H1 (cell line): ENCODE measurements around the gene ZNF689. TPM values are rescaled to one million over a fixed set of nuclear protein-coding genes. Genes with fewer than 3 reads are reported as not detected.

Experiments
- BCL11A ChIP-seq, 2 experiments: IDR thresholded peaks; one replicate each; pipeline ENCODE4 v1.6.1; 2011; ENCODE audit warnings: low read depth in 2 of 2, low read length in 2 of 2, mild to moderate bottlenecking in 2 of 2
- CBX8 ChIP-seq: fragments of 300-800, 300-1000 bp; sonication (generic); IDR thresholded peaks from 2 replicates; pipeline ENCODE4 v1.7.1; 2016; ENCODE audit warnings: low read depth, low read length, borderline replicate concordance
- CTBP2 ChIP-seq: IDR thresholded peaks from 2 replicates; pipeline ENCODE4 v1.7.0; 2011; ENCODE audit warnings: borderline replicate concordance, mild to moderate bottlenecking, moderate library complexity, mixed read lengths, low read length; ENCODE audit not compliant: insufficient read depth, insufficient read length
- GABPA ChIP-seq: IDR thresholded peaks from 2 replicates; pipeline ENCODE4 v1.6.1; 2011; ENCODE audit warnings: mild to moderate bottlenecking, low read length, moderate library complexity, borderline replicate concordance; ENCODE audit not compliant: insufficient read depth
- SP2 ChIP-seq: IDR thresholded peaks from 2 replicates; pipeline ENCODE4 v1.6.1; 2012; ENCODE audit warnings: mild to moderate bottlenecking, low read length, inconsistent platforms
- SRF ChIP-seq: IDR thresholded peaks from 2 replicates; pipeline ENCODE4 v1.6.1; 2011; ENCODE audit warnings: mild to moderate bottlenecking, low read depth, low read length, moderate library complexity
- TAF1 ChIP-seq: IDR thresholded peaks from 2 replicates; pipeline ENCODE4 v1.6.1; 2011; ENCODE audit warnings: mild to moderate bottlenecking, low read depth, low read length
- USF2 ChIP-seq: IDR thresholded peaks from 2 replicates; pipeline ENCODE4 v1.6.1; 2011; ENCODE audit warnings: low read length, improper control_type of control experiment
- polyA plus RNA-seq, 7 experiments: library from polyadenylated mRNA; depleted of rRNA in 3 of 7; stranded (reverse) in 5 of 7; unstranded in 2 of 7; fragments of >200 nt in 5 of 7; fragments of 200-250 nt in 2 of 7; gene quantifications; 1 replicate in 5 of 7; 2 replicates in 1 of 7; 4 replicates in 1 of 7; pipeline versions ENCODE4 v1.2.1 to v1.2.3, GENCODE V29; 2011 to 2013; ENCODE audit warnings: missing spikeins in 2 of 7, mixed read lengths in 2 of 7
- total RNA-seq: library from RNA; stranded (reverse); fragmentation: NEBNext Ultra II Directional; extraction: Animal tissue kit (Norgen Biotek cat#: 25700); gene quantifications from 2 replicates; pipeline ENCODE4 v1.2.1, GENCODE V29; 2021
- TF ChIP-seq, protein P1 (sequence below): fragments of 300-600 bp; sonication (generic); IDR thresholded peaks from 2 replicates; pipeline ENCODE4 v1.7.1; 2012; ENCODE audit warnings: low read length, moderate library complexity, mild to moderate bottlenecking, inconsistent platforms; ENCODE audit not compliant: insufficient replicate concordance
- TF ChIP-seq, protein P2 (sequence below): IDR thresholded peaks from 2 replicates; pipeline ENCODE4 v1.6.1; 2012; ENCODE audit warnings: inconsistent platforms

Gene ZNF689
- total and polyA plus RNA-seq, 2 of the 8 experiments (the other 6 are each of a cell fraction or from before 2014, with no cell fraction given) = 14.3 to 15.3 TPM

DNA sequence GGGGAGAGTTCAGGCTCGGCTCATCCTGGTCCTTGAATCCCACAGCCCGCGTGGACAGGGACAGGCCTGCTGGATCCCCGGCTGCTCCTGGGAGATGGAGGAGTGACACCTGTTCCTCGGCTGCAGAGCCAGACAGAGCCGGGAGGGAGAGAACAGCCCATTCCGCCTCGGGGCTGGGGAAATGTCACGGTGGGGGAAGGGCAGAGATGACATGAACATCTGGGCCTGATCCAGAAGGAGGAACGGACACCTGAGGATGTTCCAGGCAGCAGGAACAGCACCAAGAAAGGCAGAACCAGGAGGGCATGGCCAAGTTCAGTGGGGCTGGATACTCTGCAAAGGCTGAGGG lies 54.1 kb downstream of the ZNF689 start (continued):
- TF ChIP-seq, protein P1, sequence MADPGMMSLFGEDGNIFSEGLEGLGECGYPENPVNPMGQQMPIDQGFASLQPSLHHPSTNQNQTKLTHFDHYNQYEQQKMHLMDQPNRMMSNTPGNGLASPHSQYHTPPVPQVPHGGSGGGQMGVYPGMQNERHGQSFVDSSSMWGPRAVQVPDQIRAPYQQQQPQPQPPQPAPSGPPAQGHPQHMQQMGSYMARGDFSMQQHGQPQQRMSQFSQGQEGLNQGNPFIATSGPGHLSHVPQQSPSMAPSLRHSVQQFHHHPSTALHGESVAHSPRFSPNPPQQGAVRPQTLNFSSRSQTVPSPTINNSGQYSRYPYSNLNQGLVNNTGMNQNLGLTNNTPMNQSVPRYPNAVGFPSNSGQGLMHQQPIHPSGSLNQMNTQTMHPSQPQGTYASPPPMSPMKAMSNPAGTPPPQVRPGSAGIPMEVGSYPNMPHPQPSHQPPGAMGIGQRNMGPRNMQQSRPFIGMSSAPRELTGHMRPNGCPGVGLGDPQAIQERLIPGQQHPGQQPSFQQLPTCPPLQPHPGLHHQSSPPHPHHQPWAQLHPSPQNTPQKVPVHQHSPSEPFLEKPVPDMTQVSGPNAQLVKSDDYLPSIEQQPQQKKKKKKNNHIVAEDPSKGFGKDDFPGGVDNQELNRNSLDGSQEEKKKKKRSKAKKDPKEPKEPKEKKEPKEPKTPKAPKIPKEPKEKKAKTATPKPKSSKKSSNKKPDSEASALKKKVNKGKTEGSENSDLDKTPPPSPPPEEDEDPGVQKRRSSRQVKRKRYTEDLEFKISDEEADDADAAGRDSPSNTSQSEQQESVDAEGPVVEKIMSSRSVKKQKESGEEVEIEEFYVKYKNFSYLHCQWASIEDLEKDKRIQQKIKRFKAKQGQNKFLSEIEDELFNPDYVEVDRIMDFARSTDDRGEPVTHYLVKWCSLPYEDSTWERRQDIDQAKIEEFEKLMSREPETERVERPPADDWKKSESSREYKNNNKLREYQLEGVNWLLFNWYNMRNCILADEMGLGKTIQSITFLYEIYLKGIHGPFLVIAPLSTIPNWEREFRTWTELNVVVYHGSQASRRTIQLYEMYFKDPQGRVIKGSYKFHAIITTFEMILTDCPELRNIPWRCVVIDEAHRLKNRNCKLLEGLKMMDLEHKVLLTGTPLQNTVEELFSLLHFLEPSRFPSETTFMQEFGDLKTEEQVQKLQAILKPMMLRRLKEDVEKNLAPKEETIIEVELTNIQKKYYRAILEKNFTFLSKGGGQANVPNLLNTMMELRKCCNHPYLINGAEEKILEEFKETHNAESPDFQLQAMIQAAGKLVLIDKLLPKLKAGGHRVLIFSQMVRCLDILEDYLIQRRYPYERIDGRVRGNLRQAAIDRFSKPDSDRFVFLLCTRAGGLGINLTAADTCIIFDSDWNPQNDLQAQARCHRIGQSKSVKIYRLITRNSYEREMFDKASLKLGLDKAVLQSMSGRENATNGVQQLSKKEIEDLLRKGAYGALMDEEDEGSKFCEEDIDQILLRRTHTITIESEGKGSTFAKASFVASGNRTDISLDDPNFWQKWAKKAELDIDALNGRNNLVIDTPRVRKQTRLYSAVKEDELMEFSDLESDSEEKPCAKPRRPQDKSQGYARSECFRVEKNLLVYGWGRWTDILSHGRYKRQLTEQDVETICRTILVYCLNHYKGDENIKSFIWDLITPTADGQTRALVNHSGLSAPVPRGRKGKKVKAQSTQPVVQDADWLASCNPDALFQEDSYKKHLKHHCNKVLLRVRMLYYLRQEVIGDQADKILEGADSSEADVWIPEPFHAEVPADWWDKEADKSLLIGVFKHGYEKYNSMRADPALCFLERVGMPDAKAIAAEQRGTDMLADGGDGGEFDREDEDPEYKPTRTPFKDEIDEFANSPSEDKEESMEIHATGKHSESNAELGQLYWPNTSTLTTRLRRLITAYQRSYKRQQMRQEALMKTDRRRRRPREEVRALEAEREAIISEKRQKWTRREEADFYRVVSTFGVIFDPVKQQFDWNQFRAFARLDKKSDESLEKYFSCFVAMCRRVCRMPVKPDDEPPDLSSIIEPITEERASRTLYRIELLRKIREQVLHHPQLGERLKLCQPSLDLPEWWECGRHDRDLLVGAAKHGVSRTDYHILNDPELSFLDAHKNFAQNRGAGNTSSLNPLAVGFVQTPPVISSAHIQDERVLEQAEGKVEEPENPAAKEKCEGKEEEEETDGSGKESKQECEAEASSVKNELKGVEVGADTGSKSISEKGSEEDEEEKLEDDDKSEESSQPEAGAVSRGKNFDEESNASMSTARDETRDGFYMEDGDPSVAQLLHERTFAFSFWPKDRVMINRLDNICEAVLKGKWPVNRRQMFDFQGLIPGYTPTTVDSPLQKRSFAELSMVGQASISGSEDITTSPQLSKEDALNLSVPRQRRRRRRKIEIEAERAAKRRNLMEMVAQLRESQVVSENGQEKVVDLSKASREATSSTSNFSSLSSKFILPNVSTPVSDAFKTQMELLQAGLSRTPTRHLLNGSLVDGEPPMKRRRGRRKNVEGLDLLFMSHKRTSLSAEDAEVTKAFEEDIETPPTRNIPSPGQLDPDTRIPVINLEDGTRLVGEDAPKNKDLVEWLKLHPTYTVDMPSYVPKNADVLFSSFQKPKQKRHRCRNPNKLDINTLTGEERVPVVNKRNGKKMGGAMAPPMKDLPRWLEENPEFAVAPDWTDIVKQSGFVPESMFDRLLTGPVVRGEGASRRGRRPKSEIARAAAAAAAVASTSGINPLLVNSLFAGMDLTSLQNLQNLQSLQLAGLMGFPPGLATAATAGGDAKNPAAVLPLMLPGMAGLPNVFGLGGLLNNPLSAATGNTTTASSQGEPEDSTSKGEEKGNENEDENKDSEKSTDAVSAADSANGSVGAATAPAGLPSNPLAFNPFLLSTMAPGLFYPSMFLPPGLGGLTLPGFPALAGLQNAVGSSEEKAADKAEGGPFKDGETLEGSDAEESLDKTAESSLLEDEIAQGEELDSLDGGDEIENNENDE = no peak
- no peak for TF ChIP-seq BCL11A (IDR thresholded peaks at IDR 0.05; ENCODE audit: low read depth in 2 of 2, low read length in 2 of 2)
- TF ChIP-seq, protein P2, sequence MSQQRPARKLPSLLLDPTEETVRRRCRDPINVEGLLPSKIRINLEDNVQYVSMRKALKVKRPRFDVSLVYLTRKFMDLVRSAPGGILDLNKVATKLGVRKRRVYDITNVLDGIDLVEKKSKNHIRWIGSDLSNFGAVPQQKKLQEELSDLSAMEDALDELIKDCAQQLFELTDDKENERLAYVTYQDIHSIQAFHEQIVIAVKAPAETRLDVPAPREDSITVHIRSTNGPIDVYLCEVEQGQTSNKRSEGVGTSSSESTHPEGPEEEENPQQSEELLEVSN = no peak
- TF ChIP-seq SRF = no peak
- no peak for TF ChIP-seq CBX8
- no peak for TF ChIP-seq CTBP2
- TF ChIP-seq SP2 = no peak
- no peak for TF ChIP-seq USF2
- no peak for TF ChIP-seq GABPA
- TF ChIP-seq TAF1 = no peak
- TF ChIP-seq, all 59 proteins: peak for 0
